GM12865 (cell line): ENCODE results near the gene PAK3.

ENCODE experiments used
- DNase-seq: peaks from one replicate; pipeline ENCODE4 v3.0.0; 2010; ENCODE audit warnings: low read depth
- H3K4me3 ChIP-seq: 2 replicates; pipeline ENCODE4 v1.5.1; 2011; ENCODE audit warnings: mild to moderate bottlenecking, low read depth, low read length, control low read depth
- TF ChIP-seq, protein P1 (sequence below): IDR thresholded peaks from 2 replicates; pipeline ENCODE4 v1.5.1; 2011; ENCODE audit warnings: low read length, control low read depth, low read depth, inconsistent platforms; ENCODE audit not compliant: insufficient read depth; ENCODE audit errors: missing control alignments

The PAK3 gene

DNA sequence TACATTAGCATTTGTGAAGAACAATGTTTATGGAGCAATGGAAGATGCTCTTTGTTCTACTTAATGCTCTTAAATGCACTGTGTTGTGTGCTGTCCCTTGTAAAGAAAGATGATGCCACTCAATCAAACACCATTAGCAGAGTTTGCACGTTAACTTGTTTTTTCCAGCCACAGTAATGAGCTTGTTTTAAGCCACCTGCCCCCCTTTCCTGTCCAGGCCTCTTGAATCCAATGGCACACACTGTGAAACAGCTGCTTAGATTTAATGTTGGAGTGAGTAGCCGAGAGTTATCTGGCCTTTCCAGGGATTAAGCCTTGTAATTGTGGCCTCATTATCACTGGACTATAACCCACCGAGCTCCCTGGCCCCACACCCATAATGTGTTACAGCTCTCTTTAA is 86.0 kb downstream of the PAK3 start:
- TF ChIP-seq, protein P1, sequence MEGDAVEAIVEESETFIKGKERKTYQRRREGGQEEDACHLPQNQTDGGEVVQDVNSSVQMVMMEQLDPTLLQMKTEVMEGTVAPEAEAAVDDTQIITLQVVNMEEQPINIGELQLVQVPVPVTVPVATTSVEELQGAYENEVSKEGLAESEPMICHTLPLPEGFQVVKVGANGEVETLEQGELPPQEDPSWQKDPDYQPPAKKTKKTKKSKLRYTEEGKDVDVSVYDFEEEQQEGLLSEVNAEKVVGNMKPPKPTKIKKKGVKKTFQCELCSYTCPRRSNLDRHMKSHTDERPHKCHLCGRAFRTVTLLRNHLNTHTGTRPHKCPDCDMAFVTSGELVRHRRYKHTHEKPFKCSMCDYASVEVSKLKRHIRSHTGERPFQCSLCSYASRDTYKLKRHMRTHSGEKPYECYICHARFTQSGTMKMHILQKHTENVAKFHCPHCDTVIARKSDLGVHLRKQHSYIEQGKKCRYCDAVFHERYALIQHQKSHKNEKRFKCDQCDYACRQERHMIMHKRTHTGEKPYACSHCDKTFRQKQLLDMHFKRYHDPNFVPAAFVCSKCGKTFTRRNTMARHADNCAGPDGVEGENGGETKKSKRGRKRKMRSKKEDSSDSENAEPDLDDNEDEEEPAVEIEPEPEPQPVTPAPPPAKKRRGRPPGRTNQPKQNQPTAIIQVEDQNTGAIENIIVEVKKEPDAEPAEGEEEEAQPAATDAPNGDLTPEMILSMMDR = no peak
- DNase-seq = no peak
- H3K4me3 ChIP-seq = no peak overlapping the region

DNA sequence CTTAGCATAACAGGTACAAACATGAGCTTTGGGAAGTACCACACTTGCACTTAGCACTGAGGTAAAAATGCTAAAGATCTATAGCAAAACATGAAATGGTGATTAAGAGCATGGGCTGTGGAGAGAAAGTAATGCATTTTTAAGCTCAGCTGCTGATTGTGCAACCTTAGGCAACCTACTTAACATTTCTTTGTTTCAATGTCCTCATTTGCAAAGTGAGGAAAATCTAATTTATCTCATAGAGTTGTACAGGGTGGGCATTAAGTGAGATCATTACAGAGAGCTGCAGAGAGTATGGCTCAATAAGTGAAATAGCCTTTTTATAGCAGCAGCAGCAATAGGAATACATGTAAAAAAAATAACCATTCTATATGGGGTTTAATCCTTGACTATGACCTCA is 87.0 kb downstream of the PAK3 start:
- H3K4me3 ChIP-seq = no peak overlapping the region
- no peak for DNase-seq

DNA sequence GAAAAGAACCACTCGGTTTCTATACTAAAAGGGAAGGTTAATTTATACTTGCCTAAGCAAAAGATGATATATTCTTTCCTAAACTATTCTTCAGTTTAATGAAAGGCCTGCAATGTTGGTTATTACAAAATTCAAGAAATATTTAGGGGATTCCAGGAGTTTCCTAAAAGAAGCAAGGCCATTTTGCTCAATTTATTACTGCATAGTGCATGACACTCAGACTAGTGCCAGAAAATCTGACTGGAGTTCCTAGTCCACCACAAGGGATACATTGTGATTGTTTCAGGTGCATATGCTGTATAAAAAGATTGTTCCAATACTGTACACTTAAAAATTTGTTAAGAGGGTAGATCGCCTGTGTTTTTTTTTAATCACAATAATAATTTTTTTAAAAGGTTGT is 95.6 kb downstream of the PAK3 start:
- TF ChIP-seq, protein P1 = no peak
- H3K4me3 ChIP-seq = no peak overlapping the region
- DNase-seq = no peak

More for the DNA sequence above, 87.0 kb downstream of the PAK3 start:
- TF ChIP-seq, protein P1 = no peak

DNA sequence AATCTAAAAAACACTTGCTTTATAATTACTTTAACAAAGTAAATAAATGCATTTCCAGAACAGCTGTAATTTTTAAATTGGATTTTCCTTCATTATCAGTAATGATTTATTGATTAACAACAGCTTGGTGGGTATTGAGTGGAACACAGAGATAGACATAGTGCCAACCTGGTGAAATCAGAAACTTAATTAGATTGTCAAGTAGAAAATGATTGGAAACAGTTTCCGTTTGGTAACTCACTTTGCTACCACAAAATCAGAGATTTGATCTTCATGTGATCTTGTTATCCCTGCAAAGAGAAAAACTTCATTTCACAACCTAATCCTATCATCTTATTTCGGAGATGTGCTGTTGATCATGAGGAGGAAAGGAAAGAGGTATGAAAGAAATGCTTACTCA is 103.5 kb downstream of the PAK3 start:
- DNase-seq = no peak
- TF ChIP-seq, protein P1 = no peak

DNA sequence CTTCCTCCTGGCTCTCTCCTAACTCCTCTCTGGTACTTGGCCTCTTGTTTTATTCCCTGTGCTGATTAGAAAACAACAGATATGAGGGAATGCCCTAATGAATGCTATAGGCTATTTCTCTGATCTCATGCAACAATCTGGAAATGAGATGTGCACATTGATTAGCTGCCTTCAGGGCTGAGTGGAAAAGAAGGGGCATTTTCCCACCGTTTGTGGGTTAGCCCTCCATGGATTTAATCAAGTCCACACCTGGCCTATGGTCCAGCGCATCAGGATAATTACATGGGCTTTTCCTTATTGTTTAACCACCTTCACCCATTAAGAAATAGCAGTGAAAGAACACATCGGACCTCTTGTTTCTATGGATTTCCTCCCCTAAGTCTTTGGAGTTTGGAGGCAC is 104.3 kb downstream of the PAK3 start:
- TF ChIP-seq, protein P1 = no peak
- no peak for DNase-seq
- no peak overlapping the region for H3K4me3 ChIP-seq

More for the DNA sequence above, 103.5 kb downstream of the PAK3 start:
- no peak overlapping the region for H3K4me3 ChIP-seq

DNA sequence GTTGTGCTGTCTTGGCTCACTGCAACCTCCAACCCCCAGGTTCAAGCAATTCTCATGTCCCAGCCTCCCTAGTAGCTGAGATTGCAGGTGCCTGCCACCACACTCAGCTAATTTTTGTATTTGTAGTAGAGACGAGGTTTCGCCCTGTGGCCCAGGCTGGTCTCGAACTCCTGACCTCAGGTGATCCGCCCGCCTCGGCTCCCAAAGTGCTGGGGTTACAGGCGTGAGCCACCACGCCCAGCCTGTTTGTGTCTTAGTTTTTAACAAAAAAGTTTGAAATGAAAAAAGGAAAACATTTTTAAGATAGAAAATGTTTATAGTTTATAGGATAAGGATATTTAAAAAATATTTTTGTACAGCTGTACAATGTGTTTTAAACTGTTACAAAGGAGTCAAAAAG is 111.9 kb downstream of the PAK3 start:
- TF ChIP-seq, protein P1 = no peak
- no peak for DNase-seq
- H3K4me3 ChIP-seq = no peak overlapping the region

DNA sequence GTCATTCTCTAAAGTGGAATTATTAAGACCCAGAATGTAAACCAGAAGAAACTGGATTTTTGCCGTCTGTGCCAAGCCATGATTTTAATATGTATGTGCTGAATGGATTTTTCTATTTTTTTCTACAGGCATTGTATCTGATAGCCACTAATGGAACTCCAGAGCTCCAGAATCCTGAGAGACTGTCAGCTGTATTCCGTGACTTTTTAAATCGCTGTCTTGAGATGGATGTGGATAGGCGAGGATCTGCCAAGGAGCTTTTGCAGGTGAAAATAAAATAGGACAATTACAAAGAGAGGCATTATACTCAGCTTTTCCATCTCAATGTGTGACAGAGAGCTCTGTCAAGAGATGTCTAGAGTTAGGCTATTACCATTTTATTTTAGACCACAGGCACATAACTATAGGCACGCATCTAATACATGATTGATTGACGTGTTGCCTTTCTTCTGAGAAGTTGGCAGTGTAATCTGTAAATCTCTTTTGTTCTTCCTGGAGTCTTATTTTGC is 120.4 kb downstream of the PAK3 start:
- TF ChIP-seq, protein P1 = no peak
- DNase-seq = no peak
- H3K4me3 ChIP-seq = no peak overlapping the region
